Measurements from ENCODE around the gene VSTM1.
"Not testable (repeated sequence)": the region's sequence is repeated elsewhere in the genome, so short reads cannot be mapped to it uniquely, and the experiment has no call there.

The VSTM1 gene

GRCh38 chr19:54063350-54064116, at the start of gene VSTM1:
TSS of gene VSTM1 (minus strand) at chr19:54063897. CDS start at chr19:54063777, 120 bp downstream.
- DNase-seq = no peak

GRCh38 chr19:54109651-54110050, 46.0 kb upstream of the VSTM1 start:
- no peak for DNase-seq

GRCh38 chr19:54108496-54108895, 44.8 kb upstream of the VSTM1 start:
- DNase-seq = no peak

GRCh38 chr19:54107876-54108490, 44.3 kb upstream of the VSTM1 start:
- DNase-seq = no peak

GRCh38 chr19:54106716-54107115, 43.0 kb upstream of the VSTM1 start:
- DNase-seq = no peak

- DNase-seq = no peak
Observed at GRCh38 chr19:54105796-54106195, 42.1 kb upstream of the VSTM1 start.

GRCh38 chr19:54104998-54105715, 41.5 kb upstream of the VSTM1 start:
- DNase-seq = no peak

GRCh38 chr19:54102421-54103169, 38.9 kb upstream of the VSTM1 start, which contains the start of gene NDUFA3:
TSS of gene NDUFA3 (plus strand) at chr19:54102855. CDS start at chr19:54102879, 24 bp downstream.
- peak; percentile 98 for DNase-seq

GRCh38 chr19:54100561-54100960, 36.9 kb upstream of the VSTM1 start, which contains the start of gene OSCAR:
TSS of gene OSCAR (minus strand) at chr19:54100803. CDS start at chr19:54100792, 11 bp downstream.
- no peak for DNase-seq

GRCh38 chr19:54099903-54100255, 36.2 kb upstream of the VSTM1 start:
- not testable (repeated sequence) for DNase-seq

- DNase-seq = no peak
Observed at GRCh38 chr19:54099190-54099902, 35.6 kb upstream of the VSTM1 start.

GRCh38 chr19:54096617-54097106, 33.0 kb upstream of the VSTM1 start:
- no peak for DNase-seq

GRCh38 chr19:54095859-54096616, 32.3 kb upstream of the VSTM1 start:
- DNase-seq = peak; percentile 26

GRCh38 chr19:54095136-54095858, 31.6 kb upstream of the VSTM1 start:
- DNase-seq = no peak

- DNase-seq = no peak
Observed at GRCh38 chr19:54094426-54095000, 30.8 kb upstream of the VSTM1 start.

- DNase-seq = no peak
Observed at GRCh38 chr19:54084410-54084809, 20.7 kb upstream of the VSTM1 start.

GRCh38 chr19:54081032-54081431, 17.3 kb upstream of the VSTM1 start, which contains the start of gene TARM1:
TSS of gene TARM1 (minus strand) at chr19:54081365. CDS start at chr19:54081340, 25 bp downstream.
- no peak for DNase-seq

GRCh38 chr19:54077334-54077733, 13.6 kb upstream of the VSTM1 start:
- DNase-seq = no peak

GRCh38 chr19:54074851-54075250, 11.2 kb upstream of the VSTM1 start:
- no peak for DNase-seq

- DNase-seq = no peak
Observed at GRCh38 chr19:54073829-54074228, 10.1 kb upstream of the VSTM1 start.

Data from NCI-H526 treated with DMSO at 0.1 percent for 48 hours (cell line).